ENCODE measurements around the gene RGS21.
"Not testable (repeated sequence)": the region's sequence is repeated elsewhere in the genome, so short reads cannot be mapped to it uniquely, and the experiment has no call there.

RGS21 gene

GRCh38 chr1:192316942-192317450 lies at the start of gene RGS21:
TSS of gene RGS21 (plus strand) at chr1:192316992. CDS start at chr1:192343037, 26,045 bp downstream.
- no peak for DNase-seq (ENCODE audit: low read depth in 2 of 3, low spot score in 1 of 3)

GRCh38 chr1:192268468-192269052 lies 48.2 kb upstream of the RGS21 start:
- no peak for DNase-seq (ENCODE audit: low read depth in 2 of 3, low spot score in 1 of 3)

- DNase-seq (ENCODE audit: low read depth in 2 of 3, low spot score in 1 of 3): no peak
Measured at GRCh38 chr1:192270398-192270797, 46.4 kb upstream of the RGS21 start.

- no peak for DNase-seq (ENCODE audit: low read depth in 2 of 3, low spot score in 1 of 3)
Measured at GRCh38 chr1:192272732-192273131, 44.1 kb upstream of the RGS21 start.

GRCh38 chr1:192274588-192274987 lies 42.2 kb upstream of the RGS21 start:
- DNase-seq (ENCODE audit: low read depth in 2 of 3, low spot score in 1 of 3): no peak

- no peak for DNase-seq (ENCODE audit: low read depth in 2 of 3, low spot score in 1 of 3)
Measured at GRCh38 chr1:192277635-192278034, 39.2 kb upstream of the RGS21 start.

- DNase-seq (ENCODE audit: low read depth in 2 of 3, low spot score in 1 of 3): no peak
Measured at GRCh38 chr1:192284927-192285326, 31.9 kb upstream of the RGS21 start.

GRCh38 chr1:192303029-192303428 lies 13.8 kb upstream of the RGS21 start:
- no peak for DNase-seq (ENCODE audit: low read depth in 2 of 3, low spot score in 1 of 3)

GRCh38 chr1:192308314-192308713 lies 8.5 kb upstream of the RGS21 start:
- not testable (repeated sequence) for DNase-seq (ENCODE audit: low read depth in 2 of 3, low spot score in 1 of 3)

GRCh38 chr1:192311281-192311680 lies 5.5 kb upstream of the RGS21 start:
- no peak for DNase-seq (ENCODE audit: low read depth in 2 of 3, low spot score in 1 of 3)

GRCh38 chr1:192327997-192328396 lies 11.2 kb downstream of the RGS21 start:
- DNase-seq (ENCODE audit: low read depth in 2 of 3, low spot score in 1 of 3): no peak

GRCh38 chr1:192342842-192343241 lies 26.1 kb downstream of the RGS21 start:
- no peak for DNase-seq (ENCODE audit: low read depth in 2 of 3, low spot score in 1 of 3)

GRCh38 chr1:192343344-192343743 lies 26.6 kb downstream of the RGS21 start:
- no peak for DNase-seq (ENCODE audit: low read depth in 2 of 3, low spot score in 1 of 3)

- no peak for DNase-seq (ENCODE audit: low read depth in 2 of 3, low spot score in 1 of 3)
Measured at GRCh38 chr1:192349314-192349713, 32.5 kb downstream of the RGS21 start.

GRCh38 chr1:192350356-192350755 lies 33.6 kb downstream of the RGS21 start:
- no peak for DNase-seq (ENCODE audit: low read depth in 2 of 3, low spot score in 1 of 3)

- no peak for DNase-seq (ENCODE audit: low read depth in 2 of 3, low spot score in 1 of 3)
Measured at GRCh38 chr1:192351550-192351949, 34.8 kb downstream of the RGS21 start.

- no peak for DNase-seq (ENCODE audit: low read depth in 2 of 3, low spot score in 1 of 3)
Measured at GRCh38 chr1:192357924-192358323, 41.1 kb downstream of the RGS21 start.

GRCh38 chr1:192358402-192358801 lies 41.6 kb downstream of the RGS21 start:
- DNase-seq (ENCODE audit: low read depth in 2 of 3, low spot score in 1 of 3): no peak

GRCh38 chr1:192358822-192359221 lies 42.0 kb downstream of the RGS21 start:
- DNase-seq (ENCODE audit: low read depth in 2 of 3, low spot score in 1 of 3): no peak

GRCh38 chr1:192363177-192363576 lies 46.4 kb downstream of the RGS21 start:
- DNase-seq (ENCODE audit: low read depth in 2 of 3, low spot score in 1 of 3): no peak

GRCh38 chr1:192367436-192367835 lies 50.6 kb downstream of the RGS21 start:
- no peak for DNase-seq (ENCODE audit: low read depth in 2 of 3, low spot score in 1 of 3)

- no peak for DNase-seq (ENCODE audit: low read depth in 2 of 3, low spot score in 1 of 3)
Measured at GRCh38 chr1:192375306-192375705, 58.5 kb downstream of the RGS21 start.

GRCh38 chr1:192376374-192376773 lies 59.6 kb downstream of the RGS21 start:
- no peak for DNase-seq (ENCODE audit: low read depth in 2 of 3, low spot score in 1 of 3)
